ENCODE results near the gene DDIT3.
"Not testable (repeated sequence)": the region's sequence is repeated elsewhere in the genome, so short reads cannot be mapped to it uniquely, and the experiment has no call there.

The DDIT3 gene, protein sequence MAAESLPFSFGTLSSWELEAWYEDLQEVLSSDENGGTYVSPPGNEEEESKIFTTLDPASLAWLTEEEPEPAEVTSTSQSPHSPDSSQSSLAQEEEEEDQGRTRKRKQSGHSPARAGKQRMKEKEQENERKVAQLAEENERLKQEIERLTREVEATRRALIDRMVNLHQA

DNA sequence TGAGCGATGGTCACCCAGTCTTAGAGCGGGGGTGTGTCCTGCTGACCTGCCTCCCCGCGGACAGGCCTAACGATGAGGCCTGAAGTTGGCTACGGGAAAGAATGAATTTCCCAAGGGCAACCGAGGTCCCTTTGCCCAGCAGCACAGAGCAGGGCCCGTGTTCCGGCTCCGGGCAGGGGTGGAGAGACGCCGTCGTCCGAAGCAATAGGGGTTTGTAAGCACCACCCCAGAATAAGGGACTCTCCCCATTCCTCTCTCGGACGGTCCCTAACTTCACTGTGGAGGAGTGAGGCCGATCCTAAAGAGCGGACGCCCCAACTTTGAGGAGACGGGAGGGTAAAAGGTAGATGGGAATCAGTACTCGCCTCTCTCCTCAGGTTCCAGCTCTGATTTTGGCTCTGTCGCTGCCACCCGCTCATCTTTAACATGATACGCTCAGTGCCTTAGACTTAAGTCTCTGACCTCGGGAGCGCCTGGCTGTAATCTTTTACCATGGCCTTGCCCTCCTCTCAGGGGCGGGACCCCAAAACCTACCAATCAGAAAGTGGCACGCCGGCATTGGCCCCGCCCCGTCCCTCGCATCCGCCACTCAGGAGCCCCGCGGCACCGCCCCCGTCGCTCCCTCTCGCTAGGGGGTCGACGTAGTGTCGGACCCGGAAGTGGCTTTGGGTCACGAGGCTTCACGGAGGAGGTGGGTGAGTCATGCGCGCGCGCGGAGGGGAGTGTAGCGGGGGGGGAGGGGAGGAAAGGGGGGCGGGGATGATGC, at the start of gene DDIT3:
TSS of gene DDIT3 (minus strand) at position 462 of the 766 bp plus-strand sequence. CDS start 3,108 bp downstream, outside the sequence.
- peak within 1 kb of the TSS; percentile 75 for H3K4me3 ChIP-seq (ENCODE audit: low read depth, low read length)
- TF ChIP-seq, protein P1, sequence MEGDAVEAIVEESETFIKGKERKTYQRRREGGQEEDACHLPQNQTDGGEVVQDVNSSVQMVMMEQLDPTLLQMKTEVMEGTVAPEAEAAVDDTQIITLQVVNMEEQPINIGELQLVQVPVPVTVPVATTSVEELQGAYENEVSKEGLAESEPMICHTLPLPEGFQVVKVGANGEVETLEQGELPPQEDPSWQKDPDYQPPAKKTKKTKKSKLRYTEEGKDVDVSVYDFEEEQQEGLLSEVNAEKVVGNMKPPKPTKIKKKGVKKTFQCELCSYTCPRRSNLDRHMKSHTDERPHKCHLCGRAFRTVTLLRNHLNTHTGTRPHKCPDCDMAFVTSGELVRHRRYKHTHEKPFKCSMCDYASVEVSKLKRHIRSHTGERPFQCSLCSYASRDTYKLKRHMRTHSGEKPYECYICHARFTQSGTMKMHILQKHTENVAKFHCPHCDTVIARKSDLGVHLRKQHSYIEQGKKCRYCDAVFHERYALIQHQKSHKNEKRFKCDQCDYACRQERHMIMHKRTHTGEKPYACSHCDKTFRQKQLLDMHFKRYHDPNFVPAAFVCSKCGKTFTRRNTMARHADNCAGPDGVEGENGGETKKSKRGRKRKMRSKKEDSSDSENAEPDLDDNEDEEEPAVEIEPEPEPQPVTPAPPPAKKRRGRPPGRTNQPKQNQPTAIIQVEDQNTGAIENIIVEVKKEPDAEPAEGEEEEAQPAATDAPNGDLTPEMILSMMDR (IDR thresholded peaks at IDR 0.05; ENCODE audit: borderline replicate concordance, insufficient read depth, low read depth, low read length) = no peak

- TF ChIP-seq, protein P1 (IDR thresholded peaks at IDR 0.05; ENCODE audit: borderline replicate concordance, insufficient read depth, low read depth, low read length) = no peak
- no peak overlapping the region for H3K4me3 ChIP-seq (ENCODE audit: low read depth, low read length)
Observed at GRCh38 chr12:57569858-57570257, 49.5 kb upstream of the DDIT3 start.

GRCh38 chr12:57568838-57569237, 48.5 kb upstream of the DDIT3 start:
- TF ChIP-seq, protein P1 (IDR thresholded peaks at IDR 0.05; ENCODE audit: borderline replicate concordance, insufficient read depth, low read depth, low read length) = no peak
- H3K4me3 ChIP-seq (ENCODE audit: low read depth, low read length) = no peak overlapping the region

DNA sequence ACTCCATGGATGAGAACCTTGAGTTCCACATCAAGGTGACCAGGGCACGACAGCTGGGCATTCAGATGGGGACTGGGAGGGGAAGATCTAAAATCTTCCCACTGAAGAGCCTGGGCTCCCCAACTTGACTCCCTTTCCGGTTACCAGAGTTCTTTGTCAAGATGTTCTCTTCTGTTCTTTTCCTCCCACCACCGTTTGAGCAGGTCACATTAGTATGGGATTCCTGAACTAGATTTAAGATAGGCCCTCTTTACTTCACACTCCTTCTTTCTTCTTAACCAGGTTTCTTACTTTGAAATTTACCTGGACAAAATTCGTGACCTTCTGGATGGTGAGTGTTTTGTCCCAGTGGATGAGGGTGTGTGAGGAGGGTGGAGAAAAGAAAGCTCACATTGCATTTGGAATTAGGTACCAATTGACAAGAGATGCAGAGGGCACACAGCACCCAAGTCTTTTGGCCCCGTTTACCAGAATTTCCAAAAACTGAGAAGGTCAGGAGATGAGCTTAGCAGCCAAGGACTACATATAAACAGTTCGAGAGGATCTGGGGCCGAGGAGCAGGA, 43.9 kb upstream of the DDIT3 start:
- H3K4me3 ChIP-seq (ENCODE audit: low read depth, low read length) = no peak overlapping the region
- TF ChIP-seq, protein P1 (IDR thresholded peaks at IDR 0.05; ENCODE audit: borderline replicate concordance, insufficient read depth, low read depth, low read length) = no peak

- TF ChIP-seq, protein P1 (IDR thresholded peaks at IDR 0.05; ENCODE audit: borderline replicate concordance, insufficient read depth, low read depth, low read length) = no peak
- no peak overlapping the region for H3K4me3 ChIP-seq (ENCODE audit: low read depth, low read length)
Observed at GRCh38 chr12:57563358-57563757, 43.0 kb upstream of the DDIT3 start.

GRCh38 chr12:57561117-57561516, 40.8 kb upstream of the DDIT3 start:
- H3K4me3 ChIP-seq (ENCODE audit: low read depth, low read length) = not testable (repeated sequence)

GRCh38 chr12:57560516-57560915, 40.2 kb upstream of the DDIT3 start:
- H3K4me3 ChIP-seq (ENCODE audit: low read depth, low read length) = no peak overlapping the region
- TF ChIP-seq, protein P1 (IDR thresholded peaks at IDR 0.05; ENCODE audit: borderline replicate concordance, insufficient read depth, low read depth, low read length) = no peak
